Keratinocyte (primary cell): ENCODE measurements around the gene C1QL2. TPM values are rescaled to one million over a fixed set of nuclear protein-coding genes. Genes with fewer than 3 reads are reported as not detected.

Source experiments
- DNase-seq: peaks from one replicate; pipeline ENCODE4 v3.0.0-alpha.2; 2011; ENCODE audit warnings: low read depth, missing footprints, low spot score
- FAIRE-seq: peaks from 2 replicates; lab custom pipeline; 2011; peaks lifted over from hg19 to GRCh38; lab: Jason Lieb, UNC
- H2AFZ ChIP-seq: 2 replicates; pipeline ENCODE4 v1.6.0; 2012; ENCODE audit warnings: low read length, control low read depth, inconsistent platforms; ENCODE audit not compliant: control insufficient read depth
- H3K27ac ChIP-seq: 2 replicates; pipeline ENCODE4 v1.5.1; 2011; ENCODE audit warnings: low read length; ENCODE audit not compliant: control insufficient read depth, insufficient read depth
- H3K27me3 ChIP-seq: 3 replicates; pipeline ENCODE4 v1.6.0; 2011; ENCODE audit warnings: low read length; ENCODE audit not compliant: control insufficient read depth, insufficient read depth; ENCODE audit errors: extremely low read depth
- H3K36me3 ChIP-seq, 2 experiments: 2 replicates in 1 of 2; 3 replicates in 1 of 2; pipeline ENCODE4 v1.5.1; 2011; ENCODE audit warnings: low read length in 2 of 2, mild to moderate bottlenecking in 1 of 2; ENCODE audit not compliant: control insufficient read depth in 2 of 2, insufficient read depth in 2 of 2; ENCODE audit errors: extremely low read depth in 1 of 2
- H3K4me1 ChIP-seq: 3 replicates; pipeline ENCODE4 v1.5.1; 2011; ENCODE audit warnings: low read length; ENCODE audit not compliant: control insufficient read depth, insufficient read depth; ENCODE audit errors: extremely low read depth
- H3K4me2 ChIP-seq: 3 replicates; pipeline ENCODE4 v1.6.0; 2011; ENCODE audit warnings: low read depth, low read length; ENCODE audit not compliant: control insufficient read depth, insufficient read depth; ENCODE audit errors: extremely low read depth
- H3K4me3 ChIP-seq, 3 experiments: fragments of 200-600 bp in 1 of 3; sonication (generic) in 1 of 3; 2 replicates in 2 of 3; 3 replicates in 1 of 3; pipeline ENCODE4 v1.5.1; 2011 to 2016; ENCODE audit warnings: low read length in 3 of 3, mild to moderate bottlenecking in 3 of 3, control low read depth in 2 of 3, inconsistent platforms in 1 of 3, low read depth in 1 of 3, mixed read lengths in 1 of 3, mixed run types in 1 of 3, moderate library complexity in 1 of 3; ENCODE audit not compliant: control insufficient read depth in 2 of 3, insufficient read depth in 2 of 3; ENCODE audit errors: extremely low read depth in 1 of 3
- H3K79me2 ChIP-seq: 2 replicates; pipeline ENCODE4 v1.6.0; 2012; ENCODE audit warnings: low read length; ENCODE audit not compliant: control insufficient read depth, insufficient read depth
- H3K9ac ChIP-seq: 3 replicates; pipeline ENCODE4 v1.6.0; 2011; ENCODE audit warnings: low read length; ENCODE audit not compliant: control insufficient read depth, insufficient read depth; ENCODE audit errors: extremely low read depth
- H3K9me1 ChIP-seq: 3 replicates; pipeline ENCODE4 v1.6.0; 2011; ENCODE audit warnings: low read length; ENCODE audit not compliant: control insufficient read depth, insufficient read depth; ENCODE audit errors: extremely low read depth
- H3K9me3 ChIP-seq: 2 replicates; pipeline ENCODE4 v1.5.1; 2012; ENCODE audit warnings: low read depth, low read length; ENCODE audit not compliant: control insufficient read depth
- H4K20me1 ChIP-seq: 3 replicates; pipeline ENCODE4 v1.6.0; 2011; ENCODE audit warnings: low read length; ENCODE audit not compliant: control insufficient read depth, insufficient read depth; ENCODE audit errors: extremely low read depth
- EZH2 ChIP-seq: IDR thresholded peaks from one replicate; pipeline ENCODE4 v1.6.1; 2012; ENCODE audit warnings: inconsistent platforms, mild to moderate bottlenecking, low read length, moderate library complexity
- dilution Hi-C: fragments of 300-500 bp; cut with MboI; formaldehyde crosslinking; loops from one replicate; pipeline ENCODE4 v1.7.0; 2020; ENCODE audit warnings: low sequenced_read_pairs; ENCODE audit not compliant: extremely low pct_ligation_motif_present
- polyA plus RNA-seq, 5 experiments: library from polyadenylated mRNA; depleted of rRNA in 3 of 5; stranded (reverse) in 3 of 5; stranded (forward) in 1 of 5; unstranded in 1 of 5; fragments of >200 nt; gene quantifications; 1 replicate in 1 of 5; 2 replicates in 3 of 5; 3 replicates in 1 of 5; pipeline versions ENCODE4 v1.2.1 to v1.2.3, GENCODE V29; 2011 to 2012; ENCODE audit warnings: missing spikeins in 2 of 5, low read depth in 1 of 5, low replicate concordance in 1 of 5
- TF ChIP-seq, protein P1 (sequence below), 3 experiments: IDR thresholded peaks in 1 of 3; conservative IDR thresholded peaks in 1 of 3; optimal IDR thresholded peaks in 1 of 3; 2 replicates in 2 of 3; 3 replicates in 1 of 3; pipeline versions ENCODE3 to v1.5.1; 2011; ENCODE audit warnings: low read length in 3 of 3, mild to moderate bottlenecking in 3 of 3, moderate library complexity in 2 of 3, control low read depth in 1 of 3, inconsistent platforms in 1 of 3; ENCODE audit not compliant: insufficient read depth in 2 of 3; ENCODE audit errors: extremely low read depth in 1 of 3

C1QL2 gene
- polyA plus RNA-seq, 1 donor (not counting 4 experiments of a cell fraction or from before 2014, with no cell fraction given) = not detected

DNA sequence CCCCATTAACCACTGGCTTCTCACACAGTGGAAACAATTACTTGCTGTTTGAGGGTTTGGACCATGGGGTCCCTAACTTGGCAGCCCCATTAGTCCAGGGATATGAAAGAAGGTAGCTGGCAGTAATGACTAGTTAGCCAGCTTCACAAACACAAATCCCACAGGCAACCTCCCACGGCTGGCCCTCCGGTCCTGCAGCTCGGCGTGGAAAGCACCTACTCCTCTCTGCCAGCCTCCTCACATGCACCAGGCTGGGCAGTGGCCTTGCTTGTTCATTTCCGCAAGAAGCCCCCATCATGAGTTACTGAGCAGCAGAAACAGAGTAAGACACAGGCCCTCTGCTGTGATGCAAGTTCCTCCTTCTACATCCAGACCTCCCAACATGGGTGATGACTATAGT is 13.7 kb downstream of the C1QL2 start:
- Histone ChIP-seq H3K4me3 (no peak overlapping the region), H3K79me2 (no peaks in the 10 kb centered on the region), H2AFZ (no peak overlapping the region), H3K36me3 (no peaks in the 10 kb centered on the region), H3K27ac (no peak overlapping the region), H3K9me3 (no peaks in the 10 kb centered on the region), H3K4me1 (no peaks in the 10 kb centered on the region), H3K9me1 (no peaks in the 10 kb centered on the region), H3K4me2 (no peak overlapping the region), H4K20me1 (no peaks in the 10 kb centered on the region), H3K27me3 (peaks cover 21% of the 10 kb centered on the region), H3K9ac (no peak overlapping the region)
- no peak for DNase-seq
- TF ChIP-seq EZH2 = no peak
- TF ChIP-seq, protein P1, sequence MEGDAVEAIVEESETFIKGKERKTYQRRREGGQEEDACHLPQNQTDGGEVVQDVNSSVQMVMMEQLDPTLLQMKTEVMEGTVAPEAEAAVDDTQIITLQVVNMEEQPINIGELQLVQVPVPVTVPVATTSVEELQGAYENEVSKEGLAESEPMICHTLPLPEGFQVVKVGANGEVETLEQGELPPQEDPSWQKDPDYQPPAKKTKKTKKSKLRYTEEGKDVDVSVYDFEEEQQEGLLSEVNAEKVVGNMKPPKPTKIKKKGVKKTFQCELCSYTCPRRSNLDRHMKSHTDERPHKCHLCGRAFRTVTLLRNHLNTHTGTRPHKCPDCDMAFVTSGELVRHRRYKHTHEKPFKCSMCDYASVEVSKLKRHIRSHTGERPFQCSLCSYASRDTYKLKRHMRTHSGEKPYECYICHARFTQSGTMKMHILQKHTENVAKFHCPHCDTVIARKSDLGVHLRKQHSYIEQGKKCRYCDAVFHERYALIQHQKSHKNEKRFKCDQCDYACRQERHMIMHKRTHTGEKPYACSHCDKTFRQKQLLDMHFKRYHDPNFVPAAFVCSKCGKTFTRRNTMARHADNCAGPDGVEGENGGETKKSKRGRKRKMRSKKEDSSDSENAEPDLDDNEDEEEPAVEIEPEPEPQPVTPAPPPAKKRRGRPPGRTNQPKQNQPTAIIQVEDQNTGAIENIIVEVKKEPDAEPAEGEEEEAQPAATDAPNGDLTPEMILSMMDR (optimal IDR thresholded peaks at IDR 0.05 in 1 of 3, IDR thresholded peaks at IDR 0.05 in 1 of 3, conservative IDR thresholded peaks at IDR 0.05 in 1 of 3; ENCODE audit: extremely low read depth in 1 of 3, insufficient read depth in 2 of 3, low read length in 3 of 3) = no peak
- dilution Hi-C loops = no loop called here
- no peak for FAIRE-seq

- no peaks in the 10 kb centered on the region for H3K36me3 ChIP-seq
- no peaks in the 10 kb centered on the region for H3K9me3 ChIP-seq
- H4K20me1 ChIP-seq = no peaks in the 10 kb centered on the region
- H3K27me3 ChIP-seq = peaks cover 21% of the 10 kb centered on the region
- no peaks in the 10 kb centered on the region for H3K4me1 ChIP-seq
- no peak overlapping the region for H2AFZ ChIP-seq
- H3K79me2 ChIP-seq = no peaks in the 10 kb centered on the region
- dilution Hi-C loops = no loop called here
- H3K9ac ChIP-seq = no peak overlapping the region
- H3K27ac ChIP-seq = no peak overlapping the region
- no peak overlapping the region for H3K4me2 ChIP-seq
- no peaks in the 10 kb centered on the region for H3K9me1 ChIP-seq
- DNase-seq (no peak), FAIRE-seq (no peak)
- TF ChIP-seq, protein P1 (optimal IDR thresholded peaks at IDR 0.05 in 1 of 3, IDR thresholded peaks at IDR 0.05 in 1 of 3, conservative IDR thresholded peaks at IDR 0.05 in 1 of 3; ENCODE audit: extremely low read depth in 1 of 3, insufficient read depth in 2 of 3, low read length in 3 of 3) = no peak
- TF ChIP-seq EZH2 = no peak
- no peak overlapping the region for H3K4me3 ChIP-seq
These were observed 15.7 kb downstream of the C1QL2 start for GRCh38 chr2:119142824-119143223.
